HG02571 (cell line): ENCODE measurements around the gene SUPT5H.

ENCODE experiments used
- ATAC-seq: cut with Tn5 transposase; IDR thresholded peaks from one replicate; pipeline ENCODE4 v1.9.1; 2021; ENCODE audit warnings: mild to moderate bottlenecking, moderate library complexity; ENCODE audit not compliant: unreplicated experiment

SUPT5H gene

GRCh38 chr19:39445196-39446111, at the start of gene SUPT5H:
SUPT5H (plus strand) TSS chr19:39445582; CDS start chr19:39445891, 309 bp downstream.
- ATAC-seq = peak; percentile 86

- ATAC-seq = peak; percentile 41
Observed at GRCh38 chr19:39397360-39398296, 47.8 kb upstream of the SUPT5H start.

- ATAC-seq = no peak
Observed at GRCh38 chr19:39398297-39398864, 47.0 kb upstream of the SUPT5H start.

DNA sequence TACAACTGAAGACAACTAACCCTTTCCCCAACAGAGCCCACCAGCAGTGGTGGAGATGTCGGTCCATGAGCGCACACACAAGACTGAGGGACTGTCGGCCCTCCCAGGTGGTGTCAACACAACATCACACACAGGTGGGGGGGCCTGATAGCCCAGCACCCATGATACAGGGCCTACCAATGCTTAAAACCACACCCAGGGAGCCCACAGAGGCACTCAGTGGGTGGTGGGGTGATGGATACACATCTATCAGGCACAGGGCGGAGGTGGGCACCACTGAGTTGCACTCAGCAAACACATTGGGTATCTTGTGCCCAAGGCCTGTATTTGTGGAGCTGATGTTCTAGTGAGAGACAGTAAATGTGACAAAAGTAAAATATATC, 45.7 kb upstream of the SUPT5H start:
- ATAC-seq = no peak

- ATAC-seq = no peak
Observed at GRCh38 chr19:39400061-39400460, 45.3 kb upstream of the SUPT5H start.

DNA sequence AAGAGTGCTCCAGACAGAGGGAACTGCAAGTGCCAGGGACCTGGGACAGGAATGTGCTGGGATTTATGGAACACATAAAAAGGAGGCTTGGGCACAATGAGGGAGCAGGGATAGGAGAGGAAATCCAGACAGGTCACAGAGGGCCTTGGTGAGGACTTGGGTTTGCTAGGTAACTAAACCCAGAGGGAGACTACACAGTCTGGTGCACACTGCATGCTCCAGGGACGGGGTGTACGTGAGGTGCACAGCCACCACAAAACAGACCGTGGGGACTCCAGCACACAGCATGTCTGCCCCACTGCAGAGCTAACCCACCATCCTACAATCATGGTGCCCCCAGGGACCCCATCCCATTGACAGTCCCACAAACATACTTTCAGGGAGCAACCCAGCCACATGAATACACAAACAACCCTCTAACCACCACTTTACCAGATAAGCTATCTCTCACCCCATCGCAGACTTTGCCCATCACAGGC, 44.3 kb upstream of the SUPT5H start:
- no peak for ATAC-seq

- ATAC-seq = no peak
Observed at GRCh38 chr19:39401549-39402345, 43.6 kb upstream of the SUPT5H start.

- ATAC-seq = peak; percentile 25
Observed at GRCh38 chr19:39402346-39403300, 42.8 kb upstream of the SUPT5H start.

- ATAC-seq = no peak
Observed at GRCh38 chr19:39403331-39404312, 41.8 kb upstream of the SUPT5H start.

DNA sequence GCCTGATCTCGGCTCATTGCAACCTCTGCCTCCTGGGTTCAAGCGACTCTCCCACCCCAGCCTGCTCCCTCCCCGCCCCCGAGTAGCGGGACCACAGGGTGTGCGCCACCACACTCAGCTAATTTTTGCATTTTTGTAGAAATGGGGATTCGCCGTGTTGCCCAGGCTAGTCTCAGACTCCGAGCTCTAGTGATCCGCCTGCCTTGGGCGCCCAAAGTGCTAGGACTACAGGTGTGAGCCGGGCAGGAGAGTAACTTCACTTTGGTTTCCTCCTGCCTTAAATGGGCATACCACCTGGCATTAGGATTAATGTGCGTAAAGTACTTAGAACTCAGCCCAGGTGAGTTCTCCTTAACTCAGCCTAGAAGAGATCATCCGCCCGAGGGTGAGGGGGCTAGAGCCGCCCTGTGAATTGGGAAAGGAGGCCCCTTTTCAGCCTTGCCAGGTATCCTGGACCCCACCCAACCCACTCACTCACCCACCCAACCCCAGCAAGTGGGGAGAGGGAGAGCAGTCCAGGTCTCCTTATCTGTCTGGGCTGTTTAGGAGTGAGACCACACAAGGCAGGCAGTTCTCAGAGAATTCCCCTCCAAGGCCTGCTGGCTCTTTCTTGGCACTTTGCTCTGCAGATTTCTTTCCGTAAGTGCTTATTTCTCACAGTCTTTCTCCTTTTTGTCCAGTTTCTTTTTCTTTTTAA, 40.0 kb upstream of the SUPT5H start:
- no peak for ATAC-seq

DNA sequence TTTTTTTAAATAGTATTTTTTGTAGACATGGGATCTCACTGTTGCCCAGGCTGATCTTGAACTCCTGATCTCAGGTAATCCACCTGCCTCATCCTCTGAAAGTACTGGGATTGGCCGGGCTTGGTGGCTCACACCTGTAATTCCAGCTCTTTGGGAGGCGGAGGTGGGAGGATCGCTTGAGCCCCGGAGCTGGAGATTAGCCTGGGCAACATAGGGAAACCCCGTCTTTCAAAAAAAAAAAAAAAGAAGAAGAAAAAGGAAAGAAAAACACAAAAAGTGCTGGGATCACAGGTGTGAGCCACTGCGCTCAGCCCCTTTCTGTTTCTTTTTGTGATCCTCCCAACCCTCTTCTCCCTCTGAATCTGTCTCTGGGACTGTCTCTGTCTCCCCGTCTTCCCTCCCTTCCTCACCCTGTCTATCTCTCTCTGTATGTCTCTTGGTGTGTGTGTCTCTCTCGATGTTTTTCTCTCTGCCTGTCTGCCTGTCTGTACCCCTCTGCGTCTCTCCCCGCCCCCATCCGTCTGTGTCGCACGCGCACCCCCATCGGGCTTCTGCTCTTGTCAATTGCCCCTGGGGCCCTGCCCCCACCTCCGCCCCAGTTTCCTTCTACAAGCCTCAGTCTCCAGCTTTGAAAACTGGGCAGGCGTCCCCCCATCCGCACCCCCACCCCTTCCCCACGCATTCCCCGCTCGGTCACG, 39.3 kb upstream of the SUPT5H start:
- ATAC-seq = no peak

- no peak for ATAC-seq
Observed at GRCh38 chr19:39406656-39407409, 38.5 kb upstream of the SUPT5H start, which contains the start of gene ZFP36. ZFP36 (plus strand) TSS chr19:39406847; CDS start chr19:39406905, 58 bp downstream.

- ATAC-seq = no peak
Observed at GRCh38 chr19:39407410-39407659, 38.0 kb upstream of the SUPT5H start.

- ATAC-seq = no peak
Observed at GRCh38 chr19:39407660-39408391, 37.6 kb upstream of the SUPT5H start.

GRCh38 chr19:39408392-39409207, 36.8 kb upstream of the SUPT5H start:
- ATAC-seq = no peak
